IMR-90 (cell line): ENCODE data around the gene RPS6KA4. TPM values are rescaled to one million over a fixed set of nuclear protein-coding genes. Genes with fewer than 3 reads are reported as not detected.

Experiments
- ATAC-seq: fragments of 200-7000 bp; cut with Tn5 transposase; 2 replicates; pipeline ENCODE4 v1.9.1; 2020; ENCODE audit warnings: low read depth, mild to moderate bottlenecking, moderate library complexity
- BruUV-seq: library from RNA; stranded (reverse); fragments of 400-500 nt; replicated peaks from 2 replicates; lab custom pipeline; 2021; lab: Mats Ljungman, UMichigan
- CTCF ChIA-PET: fragments of 300-600 bp; formaldehyde crosslinking; extraction: SDS; loops from one replicate; lab custom pipeline; 2021; ENCODE audit warnings: antibody characterized with exemption; lab: Yijun Ruan, JAX
- POLR2A ChIA-PET: fragments of 300-600 bp; sonication (Branson Sonifier 250); formaldehyde crosslinking; loops from one replicate; lab custom pipeline; 2022; ENCODE audit warnings: antibody characterized with exemption; ENCODE audit not compliant: unreplicated experiment; lab: Charles Lee
- DNase-seq: peaks from one replicate; pipeline ENCODE4 v3.0.0; 2013
- H2AFZ ChIP-seq: replicated peaks from 2 replicates; pipeline ENCODE3; 2013; ENCODE audit warnings: low read length, mild to moderate bottlenecking; ENCODE audit not compliant: poor library complexity
- H2AK5ac ChIP-seq: 2 replicates; pipeline ENCODE4 v1.6.1; 2013; ENCODE audit warnings: low read depth, low read length, inconsistent platforms
- H2AK9ac ChIP-seq: replicated peaks from 2 replicates; pipeline ENCODE3; 2013; ENCODE audit warnings: mild to moderate bottlenecking, low read depth, low read length, moderate library complexity; ENCODE audit not compliant: poor library complexity
- H2BK120ac ChIP-seq: 2 replicates; pipeline ENCODE4 v1.6.1; 2013; ENCODE audit warnings: low read depth, low read length, inconsistent platforms
- H2BK15ac ChIP-seq: 3 replicates; pipeline ENCODE4 v1.6.1; 2013; ENCODE audit warnings: low read depth, low read length, inconsistent platforms
- H2BK20ac ChIP-seq: 2 replicates; pipeline ENCODE4 v1.6.1; 2013; ENCODE audit warnings: low read depth, mild to moderate bottlenecking, inconsistent platforms, low read length, moderate library complexity
- H2BK5ac ChIP-seq: 2 replicates; pipeline ENCODE4 v1.6.1; 2013; ENCODE audit warnings: mild to moderate bottlenecking, low read depth, low read length, inconsistent platforms; ENCODE audit not compliant: poor library complexity, severe bottlenecking
- H3K14ac ChIP-seq: replicated peaks from 2 replicates; pipeline ENCODE4 v1.6.1; 2013; ENCODE audit warnings: low read depth, low read length, inconsistent platforms
- H3K18ac ChIP-seq: 2 replicates; pipeline ENCODE4 v1.6.1; 2013; ENCODE audit warnings: low read depth, low read length, control low read depth
- H3K23ac ChIP-seq: 2 replicates; pipeline ENCODE4 v1.6.1; 2013; ENCODE audit warnings: low read depth, low read length, inconsistent platforms
- H3K27ac ChIP-seq: 2 replicates; pipeline ENCODE4 v1.5.1; 2013; ENCODE audit warnings: mild to moderate bottlenecking, control low read depth, low read length; ENCODE audit not compliant: insufficient read depth
- H3K27me3 ChIP-seq: 2 replicates; pipeline ENCODE4 v1.6.1; 2013; ENCODE audit warnings: low read length; ENCODE audit not compliant: control insufficient read depth, insufficient read depth
- H3K36me3 ChIP-seq: 2 replicates; pipeline ENCODE4 v1.6.1; 2013; ENCODE audit warnings: low read length, mixed read lengths; ENCODE audit not compliant: control insufficient read depth, insufficient read depth
- H3K4ac ChIP-seq: 2 replicates; pipeline ENCODE4 v1.6.1; 2013; ENCODE audit warnings: low read depth, low read length, inconsistent platforms
- H3K4me1 ChIP-seq: 2 replicates; pipeline ENCODE4 v1.6.1; 2013; ENCODE audit warnings: low read length, mixed read lengths; ENCODE audit not compliant: control insufficient read depth, insufficient read depth
- H3K4me2 ChIP-seq: 2 replicates; pipeline ENCODE4 v1.6.1; 2013; ENCODE audit warnings: low read depth, mild to moderate bottlenecking, control low read depth, low read length, moderate library complexity
- H3K4me3 ChIP-seq: 2 replicates; pipeline ENCODE4 v1.5.1; 2013; ENCODE audit warnings: low read depth, mild to moderate bottlenecking, control low read depth, low read length, moderate library complexity; ENCODE audit not compliant: insufficient read depth
- H3K56ac ChIP-seq: 2 replicates; pipeline ENCODE4 v1.6.1; 2013; ENCODE audit warnings: low read length, inconsistent platforms; ENCODE audit not compliant: insufficient read depth; ENCODE audit errors: extremely low read depth
- H3K79me1 ChIP-seq, 2 experiments: 2 replicates each; pipeline ENCODE4 v1.6.1; 2013; ENCODE audit warnings: low read length in 2 of 2, inconsistent platforms in 1 of 2, low read depth in 1 of 2
- H3K9ac ChIP-seq: 2 replicates; pipeline ENCODE4 v1.6.1; 2013; ENCODE audit warnings: low read depth, low read length, control low read depth
- H3K9me1 ChIP-seq: 2 replicates; pipeline ENCODE4 v1.6.1; 2013; ENCODE audit warnings: low read length, inconsistent platforms; ENCODE audit not compliant: insufficient read depth
- H3K9me3 ChIP-seq: 2 replicates; pipeline ENCODE4 v1.6.1; 2013; ENCODE audit warnings: low read length; ENCODE audit not compliant: control insufficient read depth, insufficient read depth
- H4K20me1 ChIP-seq: 2 replicates; pipeline ENCODE4 v1.6.1; 2013; ENCODE audit warnings: low read length, inconsistent platforms; ENCODE audit not compliant: insufficient read depth
- H4K5ac ChIP-seq: 2 replicates; pipeline ENCODE4 v1.6.1; 2013; ENCODE audit warnings: mild to moderate bottlenecking, low read depth, low read length, control low read depth
- H4K8ac ChIP-seq, 2 experiments: 2 replicates each; pipeline ENCODE4 v1.6.1; 2013; ENCODE audit warnings: low read depth in 2 of 2, low read length in 2 of 2, control low read depth in 1 of 2, inconsistent platforms in 1 of 2
- H4K91ac ChIP-seq: 2 replicates; pipeline ENCODE4 v1.6.1; 2013; ENCODE audit warnings: low read depth, low read length, inconsistent platforms; ENCODE audit not compliant: insufficient read depth
- CEBPB ChIP-seq: IDR thresholded peaks from 2 replicates; pipeline ENCODE4 v1.6.1; 2012; ENCODE audit warnings: low read depth, low read length, improper control_type of control experiment
- CHD1 ChIP-seq: IDR thresholded peaks from 2 replicates; pipeline ENCODE4 v1.6.1; 2012; ENCODE audit warnings: low read depth, low read length, improper control_type of control experiment
- CTCF ChIP-seq: conservative IDR thresholded peaks from 2 replicates; pipeline ENCODE4 v1.5.1; 2012; ENCODE audit warnings: mild to moderate bottlenecking, low read depth, low read length, improper control_type of control experiment
- ELK1 ChIP-seq: fragments of 150-350 bp; IDR thresholded peaks from 2 replicates; pipeline ENCODE4 v1.6.1; 2016; ENCODE audit warnings: low read depth, mild to moderate bottlenecking, low read length, moderate library complexity, borderline replicate concordance
- MAZ ChIP-seq: IDR thresholded peaks from 2 replicates; pipeline ENCODE4 v1.6.1; 2012; ENCODE audit warnings: low read depth, mild to moderate bottlenecking, low read length, improper control_type of control experiment, moderate library complexity, borderline replicate concordance
- MXI1 ChIP-seq: IDR thresholded peaks from 2 replicates; pipeline ENCODE4 v1.6.1; 2012; ENCODE audit warnings: low read depth, mild to moderate bottlenecking, low read length, moderate library complexity, borderline replicate concordance
- RAD21 ChIP-seq: IDR thresholded peaks from 2 replicates; pipeline ENCODE4 v1.6.1; 2012; ENCODE audit warnings: low read length, improper control_type of control experiment
- RCOR1 ChIP-seq: IDR thresholded peaks from 2 replicates; pipeline ENCODE4 v1.6.1; 2012; ENCODE audit warnings: mild to moderate bottlenecking, low read length, improper control_type of control experiment; ENCODE audit not compliant: insufficient replicate concordance
- RFX5 ChIP-seq: IDR thresholded peaks from 2 replicates; pipeline ENCODE4 v1.8.0; 2012; ENCODE audit warnings: low read depth, mild to moderate bottlenecking, low read length, moderate library complexity
- whole genome bisulfite sequencing, 2 experiments: methylation state at CpG; one replicate each; pipeline versions ENCODE4 v1.1.5 to v1.1.7; 2013; ENCODE audit warnings: missing lambda C conversion rate in 2 of 2; ENCODE audit not compliant: insufficient read length in 1 of 2; ENCODE audit errors: extremely low coverage in 2 of 2; 5-methylcytosine and 5-hydroxymethylcytosine counted together
- dilution Hi-C: fragments of 300-500 bp; cut with HindIII; formaldehyde crosslinking; loops from one replicate; pipeline ENCODE4 v1.14.3; 2018; ENCODE audit warnings: low sequenced_read_pairs; ENCODE audit not compliant: unreplicated experiment
- in situ Hi-C: fragments of 300-500 bp; cut with MboI; formaldehyde crosslinking; loops from 3 replicates; pipeline ENCODE4 v1.14.3; 2019; ENCODE audit warnings: low sequenced_read_pairs, inconsistent platforms, mixed read lengths
- intact Hi-C: fragments of 100-400 bp; cut with micrococcal nuclease; formaldehyde crosslinking; loops from 2 replicates; pipeline ENCODE4 v1.10.0; 2022
- polyA plus RNA-seq, 3 experiments: library from polyadenylated mRNA; depleted of rRNA; stranded (reverse); fragments of >200 nt; gene quantifications; 2 replicates each; pipeline ENCODE4 v1.2.3, GENCODE V29; 2012; ENCODE audit warnings: low replicate concordance in 1 of 3
- total RNA-seq: library from RNA; depleted of rRNA; stranded (reverse); fragments of >200 nt; gene quantifications from 2 replicates; pipeline ENCODE4 v1.2.3, GENCODE V29; 2012

RPS6KA4 gene
- total and polyA plus RNA-seq, 2 of the 4 experiments (the other 2 are of a cell fraction), result 38.8 to 52.9 TPM

- H3K36me3 ChIP-seq, result peaks cover 27% of the 10 kb centered on the region
- POLR2A ChIA-PET, result no interaction called here
- H3K23ac ChIP-seq, result no peak overlapping the region
- peaks cover 2% of the 10 kb centered on the region; the same call in 1 of the 2 replicates for H3K27me3 ChIP-seq
- no peak overlapping the region for H3K4me3 ChIP-seq
- no peak overlapping the region for H3K9ac ChIP-seq
- H4K91ac ChIP-seq, result no peak overlapping the region
- H3K79me1 ChIP-seq, result no peaks in the 10 kb centered on the region
- no peak overlapping the region for H2BK20ac ChIP-seq
- dilution Hi-C loops (no loop called here), intact Hi-C loops (no loop called here), in situ Hi-C loops (no loop called here)
- H2BK15ac ChIP-seq, result no peak overlapping the region
- ATAC-seq (no peak), DNase-seq (no peak)
- H3K27ac ChIP-seq, result no peak overlapping the region
- no peak overlapping the region for H2BK5ac ChIP-seq
- H2AK5ac ChIP-seq, result no peak overlapping the region
- H4K8ac ChIP-seq, result no peak overlapping the region
- H3K4me2 ChIP-seq, result no peak overlapping the region
- H4K20me1 ChIP-seq, result no peaks in the 10 kb centered on the region
- H3K4me1 ChIP-seq, result no peaks in the 10 kb centered on the region
- BruUV-seq, result no TSS peak
- H2AK9ac ChIP-seq, result no peak overlapping the region
- H3K14ac ChIP-seq, result no peak overlapping the region
- no peak for TF ChIP-seq RAD21
- no peak for TF ChIP-seq CTCF
- no peak for TF ChIP-seq RCOR1
- no peak for TF ChIP-seq ELK1
- no peak for TF ChIP-seq CHD1
- no peak for TF ChIP-seq MXI1
- no peak for TF ChIP-seq RFX5
- TF ChIP-seq CEBPB, result no peak
- no peak for TF ChIP-seq MAZ
- WGBS, 2 experiments, result 95% methylated on average over 3 of the region's 6 CpGs; no CpG with 5 or more reads in 1 of the 2 experiments
- no peak overlapping the region for H2BK120ac ChIP-seq
- H3K9me1 ChIP-seq, result no peaks in the 10 kb centered on the region
- CTCF ChIA-PET, result no interaction called here
- no peak overlapping the region for H3K18ac ChIP-seq
- no peak overlapping the region for H3K56ac ChIP-seq
- no peak overlapping the region for H2AFZ ChIP-seq
- H4K5ac ChIP-seq, result no peak overlapping the region
- no peaks in the 10 kb centered on the region; the same call in 1 of the 2 replicates for H3K9me3 ChIP-seq
- H3K4ac ChIP-seq, result no peak overlapping the region
Measured at GRCh38 chr11:64372021-64372420, 13.1 kb downstream of the RPS6KA4 start.
